SJCRH30 (cell line): ENCODE results near the gene ZNF547. TPM values are rescaled to one million over a fixed set of nuclear protein-coding genes. Genes with fewer than 3 reads are reported as not detected.
A peak's percentile ranks its signal among the peaks of the same experiment; 100 is the strongest.
"Not testable (repeated sequence)": the region's sequence is repeated elsewhere in the genome, so short reads cannot be mapped to it uniquely, and the experiment has no call there.

Experiments
- DNase-seq, 2 experiments: peaks; one replicate each; pipeline ENCODE4 v3.0.0-alpha.2; 2015 to 2020
- H3K27ac ChIP-seq: fragments of 250-450 bp; sonication (Bioruptor Pico); 2 replicates; pipeline ENCODE4 v1.5.1; 2020; ENCODE audit warnings: mild to moderate bottlenecking, moderate library complexity
- H3K27me3 ChIP-seq: fragments of 250-450 bp; sonication (Bioruptor Pico); 2 replicates; pipeline ENCODE4 v1.5.1; 2020; ENCODE audit warnings: mild to moderate bottlenecking, moderate library complexity
- H3K36me3 ChIP-seq: fragments of 250-450 bp; sonication (Bioruptor Pico); 2 replicates; pipeline ENCODE4 v1.5.1; 2020; ENCODE audit warnings: mild to moderate bottlenecking, moderate library complexity
- H3K4me1 ChIP-seq: fragments of 250-450 bp; sonication (Bioruptor Pico); 2 replicates; pipeline ENCODE4 v1.5.1; 2020; ENCODE audit warnings: mild to moderate bottlenecking, moderate library complexity
- H3K4me3 ChIP-seq: fragments of 250-450 bp; sonication (Bioruptor Pico); 2 replicates; pipeline ENCODE4 v1.5.1; 2020; ENCODE audit warnings: mild to moderate bottlenecking, moderate library complexity
- H3K9me3 ChIP-seq: fragments of 250-450 bp; sonication (Bioruptor Pico); replicated peaks from 2 replicates; pipeline ENCODE4 v1.5.1; 2020; ENCODE audit warnings: mild to moderate bottlenecking, moderate library complexity
- total RNA-seq: library from RNA; depleted of rRNA; stranded (reverse); fragments of >200 nt; shearing (Covaris generic); gene quantifications from 2 replicates; pipeline ENCODE4 v1.2.3, GENCODE V29; 2014

ZNF547 gene
- total RNA-seq, 1 experiment from 2014 or later, result 2.0 TPM

DNA sequence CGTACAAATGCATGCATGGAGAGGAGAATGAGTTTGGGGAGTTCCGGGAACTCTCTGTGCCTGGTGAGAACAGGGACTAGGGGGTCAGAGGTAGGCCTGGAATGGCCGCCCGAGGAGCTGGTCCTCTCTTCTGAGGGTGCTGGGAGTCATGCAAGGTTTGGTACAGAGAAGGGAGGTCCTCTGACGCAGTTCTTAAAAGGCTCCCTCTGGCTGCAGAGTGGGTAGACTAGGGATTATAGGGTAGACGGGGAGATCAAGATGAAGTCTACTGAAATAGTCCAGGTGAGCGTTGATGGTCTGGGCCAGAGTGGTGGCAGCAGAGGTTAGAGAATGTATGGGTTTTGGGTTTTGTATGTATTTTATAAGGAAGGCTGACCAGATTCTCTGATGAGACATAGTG lies 11.5 kb upstream of the ZNF547 start:
- peaks cover 37% of the 10 kb centered on the region for H3K36me3 ChIP-seq
- no peak for DNase-seq
- H3K4me3 ChIP-seq, result peak overlapping the region; percentile 71
- no peaks in the 10 kb centered on the region for H3K27me3 ChIP-seq
- H3K27ac ChIP-seq, result no peak overlapping the region
- H3K4me1 ChIP-seq, result no peaks in the 10 kb centered on the region
- H3K9me3 ChIP-seq, result peaks cover under 1% of the 10 kb centered on the region

DNA sequence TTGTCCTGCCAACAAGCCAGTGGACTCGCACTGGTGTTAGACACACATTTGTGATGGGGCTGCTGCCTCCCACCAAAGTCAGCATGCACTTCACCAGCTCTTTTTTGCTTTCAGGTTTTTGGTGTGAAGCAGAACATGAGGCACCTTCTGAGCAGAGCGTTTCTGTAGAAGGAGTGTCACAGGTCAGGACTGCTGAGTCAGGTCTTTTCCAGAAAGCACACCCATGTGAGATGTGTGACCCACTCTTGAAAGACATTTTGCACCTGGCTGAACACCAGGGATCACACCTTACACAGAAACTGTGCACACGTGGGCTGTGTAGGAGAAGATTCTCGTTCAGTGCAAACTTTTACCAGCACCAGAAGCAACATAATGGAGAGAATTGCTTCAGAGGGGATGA lies 7.4 kb upstream of the ZNF547 start:
- Histone ChIP-seq H3K36me3 (peaks cover 57% of the 10 kb centered on the region), H3K4me3 (no peak overlapping the region), H3K27ac (no peak overlapping the region), H3K9me3 (peaks cover 5% of the 10 kb centered on the region), H3K27me3 (no peaks in the 10 kb centered on the region), H3K4me1 (no peaks in the 10 kb centered on the region)
- no peak for DNase-seq

- peaks cover 57% of the 10 kb centered on the region for H3K36me3 ChIP-seq
- DNase-seq, result no peak
- no peak overlapping the region for H3K4me3 ChIP-seq
- no peaks in the 10 kb centered on the region for H3K27me3 ChIP-seq
- H3K27ac ChIP-seq, result no peak overlapping the region
- no peaks in the 10 kb centered on the region; the same call in 1 of the 2 replicates for H3K4me1 ChIP-seq
- H3K9me3 ChIP-seq, result peaks cover 5% of the 10 kb centered on the region
Observed at GRCh38 chr19:57357406-57357805, 5.9 kb upstream of the ZNF547 start.

GRCh38 chr19:57359300-57359699 lies 4.1 kb upstream of the ZNF547 start:
- no peaks in the 10 kb centered on the region for H3K27me3 ChIP-seq
- no peak for DNase-seq
- no peak overlapping the region for H3K4me3 ChIP-seq
- peaks cover 2% of the 10 kb centered on the region for H3K4me1 ChIP-seq
- no peak overlapping the region for H3K27ac ChIP-seq
- H3K36me3 ChIP-seq, result peaks cover 46% of the 10 kb centered on the region
- H3K9me3 ChIP-seq, result peaks cover 5% of the 10 kb centered on the region

DNA sequence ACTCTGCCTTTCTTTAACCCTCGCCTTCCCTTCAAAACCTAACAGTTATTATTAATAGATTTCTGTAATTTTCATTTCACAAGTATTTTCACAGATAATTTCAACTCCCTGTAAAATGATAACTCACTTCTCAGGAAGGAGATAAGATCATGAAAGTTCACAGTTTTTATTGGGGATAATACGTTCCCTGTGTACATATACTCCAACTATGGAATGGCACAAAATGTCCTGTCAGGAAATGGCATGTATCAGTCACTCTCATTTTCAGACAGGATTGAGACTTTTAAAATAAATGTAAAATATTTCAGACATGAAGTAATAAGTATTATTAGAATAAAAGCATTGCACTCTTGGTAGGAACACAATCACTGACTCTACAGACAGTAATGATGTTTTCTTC lies 932 bp upstream of the ZNF547 start:
- Histone ChIP-seq H3K36me3 (peaks cover 18% of the 10 kb centered on the region), H3K27me3 (no peaks in the 10 kb centered on the region), H3K4me1 (peaks cover 2% of the 10 kb centered on the region), H3K9me3 (no peaks in the 10 kb centered on the region; the same call in 1 of the 2 replicates), H3K4me3 (peak overlapping the region; percentile 64), H3K27ac (peak overlapping the region; percentile 64)
- DNase-seq, result no peak

GRCh38 chr19:57363688-57364181 lies 384 bp downstream of the ZNF547 start:
- Histone ChIP-seq H3K4me3 (peak overlapping the region; percentile 64), H3K27me3 (no peaks in the 10 kb centered on the region), H3K4me1 (peaks cover 2% of the 10 kb centered on the region), H3K27ac (peak overlapping the region; percentile 64), H3K36me3 (peaks cover 9% of the 10 kb centered on the region), H3K9me3 (no peaks in the 10 kb centered on the region)
- peak in 1 of 2 experiments; percentile 20 for DNase-seq

DNA sequence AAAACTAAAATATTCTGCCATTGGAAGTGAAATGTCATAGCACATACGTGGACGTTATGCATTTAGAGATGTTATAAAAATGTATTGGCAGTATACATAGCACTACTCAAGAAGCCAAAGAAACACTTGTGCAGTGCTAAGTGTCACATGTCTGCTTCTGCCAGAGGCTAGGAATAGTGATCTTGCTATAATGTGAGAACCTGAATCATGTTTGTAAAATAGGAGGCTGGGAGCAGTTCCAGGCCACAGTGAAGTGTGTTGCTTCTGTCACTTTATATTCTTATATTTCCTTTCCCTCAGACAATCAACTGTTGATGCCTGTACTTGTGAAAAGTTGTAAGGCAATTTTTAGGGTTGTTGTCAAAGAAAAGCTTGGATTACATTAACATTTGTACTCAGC lies 3.4 kb downstream of the ZNF547 start:
- Histone ChIP-seq H3K36me3 (peaks cover 4% of the 10 kb centered on the region), H3K4me3 (no peak overlapping the region), H3K27me3 (no peaks in the 10 kb centered on the region), H3K9me3 (no peaks in the 10 kb centered on the region), H3K27ac (no peak overlapping the region), H3K4me1 (peaks cover 2% of the 10 kb centered on the region)
- no peak for DNase-seq

DNA sequence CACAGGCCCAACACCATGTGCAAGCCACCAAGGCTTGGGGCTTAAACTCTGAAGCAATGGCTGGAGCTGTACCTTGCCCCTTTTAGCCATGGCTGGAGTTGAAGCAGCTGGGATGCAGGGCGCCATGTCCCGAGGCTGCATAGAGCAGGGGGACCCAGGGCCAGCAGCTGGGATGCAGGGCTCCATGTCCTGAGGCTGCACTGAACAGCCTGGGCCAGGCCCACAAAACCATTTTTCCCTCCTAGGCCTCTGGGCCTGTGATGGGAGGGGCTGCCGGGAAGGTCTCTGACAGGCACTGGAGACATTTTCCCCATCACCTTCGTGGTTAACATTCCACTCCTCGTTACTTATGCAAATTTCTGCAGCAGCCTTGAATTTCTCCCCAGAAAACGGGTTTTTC lies 10.8 kb downstream of the ZNF547 start:
- no peak overlapping the region for H3K4me3 ChIP-seq
- H3K27me3 ChIP-seq, result no peaks in the 10 kb centered on the region
- no peak overlapping the region for H3K27ac ChIP-seq
- H3K4me1 ChIP-seq, result no peaks in the 10 kb centered on the region
- peaks cover 8% of the 10 kb centered on the region for H3K36me3 ChIP-seq
- no peak for DNase-seq
- peaks cover 8% of the 10 kb centered on the region; the same call in 1 of the 2 replicates for H3K9me3 ChIP-seq

- not testable (repeated sequence) for H3K9me3 ChIP-seq, DNase-seq, H3K4me3 ChIP-seq, H3K27me3 ChIP-seq, H3K4me1 ChIP-seq, H3K27ac ChIP-seq, H3K36me3 ChIP-seq
Observed at GRCh38 chr19:57374647-57375046, 11.3 kb downstream of the ZNF547 start.

GRCh38 chr19:57376151-57376550 lies 12.8 kb downstream of the ZNF547 start:
- H3K36me3 ChIP-seq, result peaks cover 8% of the 10 kb centered on the region
- H3K9me3 ChIP-seq, result peaks cover 10% of the 10 kb centered on the region; the same call in 1 of the 2 replicates
- H3K4me3 ChIP-seq, result no peak overlapping the region
- no peaks in the 10 kb centered on the region for H3K27me3 ChIP-seq
- H3K4me1 ChIP-seq, result no peaks in the 10 kb centered on the region
- no peak overlapping the region for H3K27ac ChIP-seq
- no peak for DNase-seq

GRCh38 chr19:57377498-57378146 lies 14.3 kb downstream of the ZNF547 start:
- peaks cover 8% of the 10 kb centered on the region for H3K36me3 ChIP-seq
- no peak for DNase-seq
- H3K4me3 ChIP-seq, result no peak overlapping the region
- no peaks in the 10 kb centered on the region for H3K4me1 ChIP-seq
- H3K27me3 ChIP-seq, result no peaks in the 10 kb centered on the region
- H3K9me3 ChIP-seq, result peaks cover 10% of the 10 kb centered on the region; the same call in 1 of the 2 replicates
- no peak overlapping the region for H3K27ac ChIP-seq

DNA sequence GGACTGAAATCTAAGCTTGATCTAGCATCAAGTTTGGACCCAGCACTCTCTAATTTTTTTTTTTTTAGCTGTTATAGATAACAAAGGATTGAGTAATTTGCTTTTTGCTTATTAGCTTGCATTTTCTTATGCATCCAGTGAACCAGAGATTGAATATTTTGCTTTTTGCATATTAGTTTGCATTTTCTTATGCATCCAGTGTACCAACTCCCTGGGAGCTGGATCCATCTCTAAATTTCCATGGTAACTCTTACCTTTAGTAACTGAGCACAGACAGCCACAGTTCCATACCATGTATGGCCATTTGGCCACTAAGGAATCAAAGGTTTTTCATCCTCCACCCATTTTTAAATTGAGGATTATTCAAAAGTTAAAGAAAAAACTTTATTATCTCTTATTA lies 17.6 kb downstream of the ZNF547 start:
- H3K4me1 ChIP-seq, result no peaks in the 10 kb centered on the region
- peaks cover 6% of the 10 kb centered on the region for H3K36me3 ChIP-seq
- no peak for DNase-seq
- no peaks in the 10 kb centered on the region for H3K27me3 ChIP-seq
- no peak overlapping the region for H3K27ac ChIP-seq
- H3K9me3 ChIP-seq, result peaks cover 12% of the 10 kb centered on the region; the same call in 1 of the 2 replicates
- H3K4me3 ChIP-seq, result no peak overlapping the region

- Histone ChIP-seq H3K4me3 (no peak overlapping the region), H3K36me3 (no peaks in the 10 kb centered on the region), H3K4me1 (no peaks in the 10 kb centered on the region), H3K27ac (no peak overlapping the region), H3K9me3 (peaks cover 12% of the 10 kb centered on the region; the same call in 1 of the 2 replicates), H3K27me3 (no peaks in the 10 kb centered on the region)
- DNase-seq, result no peak
Observed at GRCh38 chr19:57382806-57383488, 19.6 kb downstream of the ZNF547 start.

GRCh38 chr19:57389194-57389729 lies 25.9 kb downstream of the ZNF547 start:
- Histone ChIP-seq H3K4me3 (peak overlapping the region; percentile 74), H3K4me1 (peaks cover 3% of the 10 kb centered on the region; the same call in 1 of the 2 replicates), H3K27me3 (no peaks in the 10 kb centered on the region), H3K36me3 (peaks cover 8% of the 10 kb centered on the region), H3K9me3 (no peaks in the 10 kb centered on the region), H3K27ac (peak overlapping the region; percentile 25)
- DNase-seq, result no peak
